GM06990 (cell line): Measurements from ENCODE around the gene ZMYM3.

Experiments used
- DNase-seq: peaks from one replicate; pipeline ENCODE4 v3.0.0-alpha.2; 2011; ENCODE audit not compliant: insufficient read length; ENCODE audit errors: extremely low read depth
- H3K27me3 ChIP-seq: replicated peaks from 2 replicates; pipeline ENCODE4 v1.6.0; 2011; ENCODE audit warnings: low read length; ENCODE audit not compliant: control insufficient read depth, insufficient read depth
- H3K36me3 ChIP-seq: 2 replicates; pipeline ENCODE4 v1.5.1; 2011; ENCODE audit warnings: low read length; ENCODE audit not compliant: control insufficient read depth, insufficient read depth
- H3K4me3 ChIP-seq: replicated peaks from 2 replicates; pipeline ENCODE4 v1.5.1; 2011; ENCODE audit warnings: low read depth, mild to moderate bottlenecking, control low read depth, low read length
- TF ChIP-seq, protein P1 (sequence below): IDR thresholded peaks from 2 replicates; pipeline ENCODE4 v1.5.1; 2011; ENCODE audit warnings: low read length, control low read depth, mild to moderate bottlenecking, inconsistent platforms; ENCODE audit not compliant: insufficient read depth, poor library complexity, severe bottlenecking

The ZMYM3 gene

GRCh38 chrX:71222929-71223328, 31.0 kb downstream of the ZMYM3 start, which contains the start of gene GJB1:
GJB1 (plus strand) TSS chrX:71223224; CDS start chrX:71223708, 484 bp downstream.
- H3K4me3 ChIP-seq = no peak within 1 kb of the TSS
- H3K36me3 ChIP-seq = no peaks in the 10 kb centered on the region
- TF ChIP-seq, protein P1, sequence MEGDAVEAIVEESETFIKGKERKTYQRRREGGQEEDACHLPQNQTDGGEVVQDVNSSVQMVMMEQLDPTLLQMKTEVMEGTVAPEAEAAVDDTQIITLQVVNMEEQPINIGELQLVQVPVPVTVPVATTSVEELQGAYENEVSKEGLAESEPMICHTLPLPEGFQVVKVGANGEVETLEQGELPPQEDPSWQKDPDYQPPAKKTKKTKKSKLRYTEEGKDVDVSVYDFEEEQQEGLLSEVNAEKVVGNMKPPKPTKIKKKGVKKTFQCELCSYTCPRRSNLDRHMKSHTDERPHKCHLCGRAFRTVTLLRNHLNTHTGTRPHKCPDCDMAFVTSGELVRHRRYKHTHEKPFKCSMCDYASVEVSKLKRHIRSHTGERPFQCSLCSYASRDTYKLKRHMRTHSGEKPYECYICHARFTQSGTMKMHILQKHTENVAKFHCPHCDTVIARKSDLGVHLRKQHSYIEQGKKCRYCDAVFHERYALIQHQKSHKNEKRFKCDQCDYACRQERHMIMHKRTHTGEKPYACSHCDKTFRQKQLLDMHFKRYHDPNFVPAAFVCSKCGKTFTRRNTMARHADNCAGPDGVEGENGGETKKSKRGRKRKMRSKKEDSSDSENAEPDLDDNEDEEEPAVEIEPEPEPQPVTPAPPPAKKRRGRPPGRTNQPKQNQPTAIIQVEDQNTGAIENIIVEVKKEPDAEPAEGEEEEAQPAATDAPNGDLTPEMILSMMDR = no peak
- H3K27me3 ChIP-seq = no peaks in the 10 kb centered on the region; the same call in 1 of the 2 replicates
- DNase-seq = no peak

DNA sequence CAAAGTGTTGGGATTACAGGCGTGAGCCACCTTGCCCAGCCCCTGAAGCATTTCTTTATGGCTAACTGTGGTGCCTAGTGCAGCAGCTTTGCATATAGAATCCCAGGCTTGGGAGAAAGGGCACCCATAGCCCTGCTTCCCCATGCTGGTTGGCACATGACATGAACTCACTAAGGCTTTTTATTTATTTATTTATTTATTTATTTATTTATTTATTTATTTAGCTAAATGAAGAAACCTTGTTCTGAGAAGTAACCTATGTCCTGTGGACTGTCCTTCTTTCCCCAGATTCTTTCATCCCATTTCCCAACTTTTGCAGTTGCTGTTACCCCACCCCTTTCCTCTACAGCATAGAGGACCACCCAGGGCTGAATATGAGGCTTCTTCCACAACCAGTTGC, 32.8 kb downstream of the ZMYM3 start:
- Histone ChIP-seq H3K4me3 (no peak overlapping the region), H3K27me3 (no peaks in the 10 kb centered on the region; the same call in 1 of the 2 replicates), H3K36me3 (no peaks in the 10 kb centered on the region)
- TF ChIP-seq, protein P1 = no peak
- no peak for DNase-seq

DNA sequence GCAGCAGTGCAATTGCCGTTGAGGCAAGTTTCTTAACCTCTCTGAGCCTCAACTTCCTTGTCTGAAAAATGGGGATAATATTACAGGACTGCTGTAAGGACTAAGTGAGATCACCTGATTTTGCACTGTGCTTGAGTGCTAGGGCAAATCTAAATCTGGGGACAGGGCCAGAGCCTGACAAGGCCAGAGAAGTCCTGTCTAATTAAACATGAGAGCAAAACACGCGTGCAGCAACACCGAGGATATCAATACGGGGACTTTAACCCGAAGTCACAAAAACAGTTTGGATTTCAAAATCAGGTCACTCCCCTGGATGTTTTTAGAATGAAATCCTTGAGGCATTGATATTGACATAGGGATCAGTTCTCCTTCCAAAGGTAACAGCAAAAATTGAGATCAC, 36.6 kb downstream of the ZMYM3 start:
- TF ChIP-seq, protein P1 = no peak
- no peaks in the 10 kb centered on the region for H3K27me3 ChIP-seq
- no peak overlapping the region for H3K4me3 ChIP-seq
- no peak for DNase-seq
- H3K36me3 ChIP-seq = no peaks in the 10 kb centered on the region

GRCh38 chrX:71216485-71216884, 37.5 kb downstream of the ZMYM3 start:
- TF ChIP-seq, protein P1 = no peak
- H3K36me3 ChIP-seq = no peaks in the 10 kb centered on the region
- no peak overlapping the region for H3K4me3 ChIP-seq
- no peaks in the 10 kb centered on the region for H3K27me3 ChIP-seq
- no peak for DNase-seq

DNA sequence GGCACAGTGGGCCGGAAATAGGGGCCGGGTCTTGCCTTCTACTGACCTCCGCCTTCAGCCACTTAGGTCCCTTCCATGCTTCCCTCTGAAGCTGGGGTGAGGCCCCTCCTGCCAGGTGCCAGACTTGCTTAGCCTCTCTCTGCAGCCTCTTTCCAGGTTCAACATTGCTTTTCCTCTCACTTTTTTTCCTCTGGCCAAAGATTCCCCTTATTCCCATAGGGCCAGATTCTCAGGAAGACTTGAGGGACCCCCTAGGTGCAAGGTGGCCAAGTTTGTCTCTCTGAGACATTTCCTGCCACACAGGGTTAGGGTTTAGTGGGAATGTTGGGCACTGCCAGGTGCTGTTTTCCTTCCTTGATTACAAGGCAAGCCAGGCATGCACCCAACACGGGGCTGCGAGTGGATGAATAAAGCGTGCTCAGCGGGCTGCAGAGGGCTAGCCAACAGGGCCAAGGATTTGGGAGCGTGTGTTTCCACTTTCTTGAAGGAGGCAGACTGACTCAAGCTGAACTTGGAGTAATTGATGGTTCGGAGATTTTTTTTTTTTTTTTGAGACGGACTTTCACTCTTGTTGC, 38.5 kb downstream of the ZMYM3 start:
- DNase-seq = no peak

More for the DNA sequence above, 38.5 kb downstream of the ZMYM3 start:
- Histone ChIP-seq H3K4me3 (no peak overlapping the region), H3K27me3 (no peaks in the 10 kb centered on the region), H3K36me3 (no peaks in the 10 kb centered on the region)
- TF ChIP-seq, protein P1 = no peak
